Smooth muscle cell (in vitro differentiated cells): Measurements from ENCODE around the gene ACACB. TPM values are rescaled to one million over a fixed set of nuclear protein-coding genes. Genes with fewer than 3 reads are reported as not detected.

Experiments used
- DNase-seq: peaks from one replicate; lab custom pipeline; 2025; ENCODE audit not compliant: unreplicated experiment; lab: John Stamatoyannopoulos, UW
- H2AFZ ChIP-seq: fragments of 200-600 bp; sonication (generic); 2 replicates; pipeline ENCODE4 v1.6.0; 2016; ENCODE audit warnings: antibody characterized with exemption, low read depth, mild to moderate bottlenecking
- H3F3A ChIP-seq: fragments of 200-600 bp; sonication (generic); 2 replicates; pipeline ENCODE4 v1.6.0; 2017; ENCODE audit warnings: antibody characterized with exemption, low read depth
- H3K27ac ChIP-seq: fragments of 200-600 bp; sonication (generic); 2 replicates; pipeline ENCODE4 v1.5.1; 2016; ENCODE audit warnings: low read depth, mild to moderate bottlenecking
- H3K27me3 ChIP-seq: fragments of 200-600 bp; sonication (generic); 2 replicates; pipeline ENCODE4 v1.6.1; 2016; ENCODE audit warnings: low read depth, mild to moderate bottlenecking
- H3K36me3 ChIP-seq: fragments of 200-600 bp; sonication (generic); 2 replicates; pipeline ENCODE4 v1.5.1; 2016; ENCODE audit warnings: low read depth
- H3K4me1 ChIP-seq: fragments of 200-600 bp; sonication (generic); 2 replicates; pipeline ENCODE4 v1.5.1; 2016; ENCODE audit warnings: low read depth
- H3K4me2 ChIP-seq: fragments of 200-600 bp; sonication (generic); 2 replicates; pipeline ENCODE4 v1.6.0; 2016; ENCODE audit warnings: mild to moderate bottlenecking
- H3K4me3 ChIP-seq: fragments of 200-600 bp; sonication (generic); 2 replicates; pipeline ENCODE4 v1.5.1; 2016; ENCODE audit warnings: mild to moderate bottlenecking
- H3K79me2 ChIP-seq: fragments of 200-600 bp; sonication (generic); 2 replicates; pipeline ENCODE4 v1.6.0; 2016; ENCODE audit warnings: low read depth, mild to moderate bottlenecking
- H3K9ac ChIP-seq: fragments of 200-600 bp; sonication (generic); 2 replicates; pipeline ENCODE4 v1.6.0; 2016; ENCODE audit warnings: low read depth
- H3K9me3 ChIP-seq: fragments of 200-600 bp; sonication (generic); replicated peaks from 2 replicates; pipeline ENCODE4 v1.5.1; 2016; ENCODE audit warnings: low read depth
- H4K20me1 ChIP-seq: fragments of 200-600 bp; sonication (generic); 2 replicates; pipeline ENCODE4 v1.6.0; 2016; ENCODE audit warnings: low read depth
- WGBS: methylation state at CpG from one replicate; pipeline ENCODE4 v1.1.7; 2016; ENCODE audit warnings: low lambda C conversion rate; 5-methylcytosine and 5-hydroxymethylcytosine counted together
- polyA plus RNA-seq: library from polyadenylated mRNA; unstranded; fragments of >200 nt; fragmentation: Nextera tagmentation; extraction: Ambion mirVana; gene quantifications from 2 replicates; pipeline ENCODE4 v1.2.1, GENCODE V29; 2016
- total RNA-seq: library from RNA; depleted of rRNA; stranded (reverse); fragments of >200 nt; gene quantifications from 2 replicates; pipeline ENCODE4 v1.2.3, GENCODE V29; 2014
- TF ChIP-seq, protein P1 (sequence below): fragments of 200-600 bp; sonication (generic); IDR thresholded peaks from 2 replicates; pipeline ENCODE4 v1.5.1; 2017; ENCODE audit warnings: borderline replicate concordance, mild to moderate bottlenecking, antibody characterized with exemption; ENCODE audit not compliant: insufficient read depth, poor library complexity, severe bottlenecking

The ACACB gene
- total and polyA plus RNA-seq, 2 experiments from 2014 or later = 0.58 to 2.0 TPM

DNA sequence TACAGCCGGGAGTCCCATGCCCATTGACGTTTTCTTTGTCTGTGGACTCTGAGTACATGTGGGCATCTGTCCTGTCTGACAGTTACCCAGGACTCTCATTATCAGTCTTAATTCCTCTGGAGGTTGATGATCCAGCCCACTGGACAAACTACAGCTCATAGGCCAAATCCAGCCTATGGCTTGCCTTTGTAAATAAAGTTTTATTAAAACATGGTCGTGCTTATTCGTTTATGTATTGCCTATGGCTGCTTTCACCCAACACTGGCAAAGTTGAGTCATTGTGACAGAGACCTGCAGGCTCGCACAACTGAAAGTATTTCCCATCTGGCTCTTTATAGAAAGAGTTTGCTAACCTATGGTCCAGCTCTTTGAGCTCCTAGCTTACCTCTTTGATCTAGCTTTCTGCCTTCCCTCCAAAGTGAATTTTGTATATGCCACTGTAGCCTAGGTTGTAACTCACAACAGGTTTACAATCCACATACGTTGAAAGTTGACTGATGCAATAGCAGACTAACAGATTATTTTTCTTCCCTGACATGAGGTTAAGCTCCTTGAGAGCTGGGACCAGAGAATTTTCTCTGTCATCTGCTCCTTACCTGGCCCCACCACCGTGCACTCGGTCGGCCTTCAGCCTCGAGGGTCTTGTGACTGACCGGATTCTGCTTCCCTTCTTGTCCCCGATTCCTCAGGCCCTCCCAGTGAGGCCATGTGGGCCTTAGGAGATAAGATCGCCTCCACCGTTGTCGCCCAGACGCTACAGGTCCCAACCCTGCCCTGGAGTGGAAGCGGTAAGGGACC is 57.3 kb downstream of the ACACB start:
- TF ChIP-seq, protein P1, sequence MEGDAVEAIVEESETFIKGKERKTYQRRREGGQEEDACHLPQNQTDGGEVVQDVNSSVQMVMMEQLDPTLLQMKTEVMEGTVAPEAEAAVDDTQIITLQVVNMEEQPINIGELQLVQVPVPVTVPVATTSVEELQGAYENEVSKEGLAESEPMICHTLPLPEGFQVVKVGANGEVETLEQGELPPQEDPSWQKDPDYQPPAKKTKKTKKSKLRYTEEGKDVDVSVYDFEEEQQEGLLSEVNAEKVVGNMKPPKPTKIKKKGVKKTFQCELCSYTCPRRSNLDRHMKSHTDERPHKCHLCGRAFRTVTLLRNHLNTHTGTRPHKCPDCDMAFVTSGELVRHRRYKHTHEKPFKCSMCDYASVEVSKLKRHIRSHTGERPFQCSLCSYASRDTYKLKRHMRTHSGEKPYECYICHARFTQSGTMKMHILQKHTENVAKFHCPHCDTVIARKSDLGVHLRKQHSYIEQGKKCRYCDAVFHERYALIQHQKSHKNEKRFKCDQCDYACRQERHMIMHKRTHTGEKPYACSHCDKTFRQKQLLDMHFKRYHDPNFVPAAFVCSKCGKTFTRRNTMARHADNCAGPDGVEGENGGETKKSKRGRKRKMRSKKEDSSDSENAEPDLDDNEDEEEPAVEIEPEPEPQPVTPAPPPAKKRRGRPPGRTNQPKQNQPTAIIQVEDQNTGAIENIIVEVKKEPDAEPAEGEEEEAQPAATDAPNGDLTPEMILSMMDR = no peak
- Histone ChIP-seq H3K27me3 (no peaks in the 10 kb centered on the region), H3K36me3 (peaks cover 4% of the 10 kb centered on the region), H3K27ac (no peak overlapping the region), H3K79me2 (no peaks in the 10 kb centered on the region), H3K9me3 (no peaks in the 10 kb centered on the region), H4K20me1 (no peaks in the 10 kb centered on the region), H2AFZ (no peak overlapping the region), H3F3A (no peaks in the 10 kb centered on the region), H3K9ac (no peak overlapping the region), H3K4me2 (no peak overlapping the region), H3K4me1 (no peaks in the 10 kb centered on the region), H3K4me3 (no peak overlapping the region)
- 96% methylated on average over 17 of the region's 17 CpGs for WGBS
- DNase-seq = no peak

DNA sequence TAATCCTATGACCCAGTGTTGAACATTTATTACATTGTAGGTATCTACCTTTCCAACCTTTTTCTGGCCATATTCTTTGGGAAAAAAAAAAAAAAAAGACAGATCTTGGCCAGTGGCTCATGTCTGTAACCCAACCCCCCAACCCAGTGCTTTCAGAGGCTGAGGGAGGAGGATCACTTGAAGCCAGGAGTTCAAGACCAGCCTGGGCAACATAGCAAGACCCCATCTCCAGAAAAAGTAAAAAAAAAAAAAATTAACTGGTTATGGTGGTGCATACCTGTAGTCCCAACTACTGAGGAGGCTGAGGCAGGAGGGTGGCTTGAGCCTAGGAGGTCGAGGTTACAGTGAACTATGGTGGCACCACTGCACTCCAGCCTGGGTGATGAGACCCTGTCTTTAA is 58.1 kb downstream of the ACACB start:
- Histone ChIP-seq H3K4me1 (no peaks in the 10 kb centered on the region), H3K9me3 (no peaks in the 10 kb centered on the region), H3K27ac (no peak overlapping the region), H3K79me2 (no peaks in the 10 kb centered on the region), H3K36me3 (peaks cover 4% of the 10 kb centered on the region), H4K20me1 (no peaks in the 10 kb centered on the region), H3K4me2 (no peak overlapping the region), H3K4me3 (no peak overlapping the region), H3F3A (no peaks in the 10 kb centered on the region), H2AFZ (no peak overlapping the region), H3K9ac (no peak overlapping the region), H3K27me3 (no peaks in the 10 kb centered on the region)
- WGBS = 100% methylated on average over 1 of the region's 1 CpG
- TF ChIP-seq, protein P1 = no peak
- DNase-seq = no peak

DNA sequence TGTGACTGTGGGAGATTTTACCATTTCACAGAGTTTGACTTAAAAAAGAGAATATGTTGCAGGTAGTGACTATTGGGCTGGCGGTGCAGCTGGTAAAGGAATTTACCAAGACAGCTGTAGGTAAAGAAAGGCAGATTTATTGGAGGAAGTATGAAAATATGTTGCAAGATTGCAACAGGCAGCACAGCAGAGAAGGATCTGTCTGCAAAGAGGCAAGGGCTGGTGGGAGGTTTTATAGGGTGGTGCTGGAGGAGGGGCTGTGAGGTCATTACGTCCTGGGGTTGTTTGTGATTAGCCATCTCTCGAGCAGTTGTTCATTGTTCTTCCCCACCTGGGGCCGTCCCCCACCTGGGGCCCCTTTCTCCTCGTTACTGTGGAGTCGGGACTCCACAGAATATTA is 62.1 kb downstream of the ACACB start:
- WGBS = 80% methylated on average over 6 of the region's 6 CpGs
- no peaks in the 10 kb centered on the region for H3F3A ChIP-seq
- H3K9me3 ChIP-seq = no peaks in the 10 kb centered on the region
- H2AFZ ChIP-seq = no peak overlapping the region
- H3K4me3 ChIP-seq = no peak overlapping the region
- no peak overlapping the region for H3K27ac ChIP-seq
- H3K9ac ChIP-seq = no peak overlapping the region
- no peaks in the 10 kb centered on the region for H3K4me1 ChIP-seq
- no peak for DNase-seq
- H3K4me2 ChIP-seq = no peak overlapping the region
- TF ChIP-seq, protein P1 = no peak
- H4K20me1 ChIP-seq = no peaks in the 10 kb centered on the region
- H3K36me3 ChIP-seq = peaks cover 4% of the 10 kb centered on the region
- no peaks in the 10 kb centered on the region for H3K27me3 ChIP-seq
- H3K79me2 ChIP-seq = no peaks in the 10 kb centered on the region

DNA sequence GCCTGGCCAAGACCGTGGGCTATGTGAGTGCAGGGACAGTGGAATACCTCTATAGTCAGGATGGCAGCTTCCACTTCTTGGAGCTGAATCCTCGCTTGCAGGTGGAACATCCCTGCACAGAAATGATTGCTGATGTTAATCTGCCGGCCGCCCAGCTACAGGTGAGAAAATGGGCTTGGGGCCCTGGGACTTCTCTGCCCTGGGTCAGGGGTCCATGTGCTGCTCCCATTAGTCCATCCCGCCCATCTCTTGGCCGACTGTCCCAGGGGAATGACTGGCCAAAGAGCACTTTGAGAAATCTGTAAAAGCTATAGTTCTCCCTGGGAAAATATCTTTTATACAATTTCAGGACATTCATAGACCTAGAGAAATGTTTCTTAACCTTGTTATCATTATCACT is 63.5 kb downstream of the ACACB start:
- Histone ChIP-seq H3K36me3 (peaks cover 4% of the 10 kb centered on the region), H3K27ac (no peak overlapping the region), H2AFZ (no peak overlapping the region), H3K9me3 (no peaks in the 10 kb centered on the region), H3K79me2 (no peaks in the 10 kb centered on the region), H3K4me3 (no peak overlapping the region), H3K4me1 (no peaks in the 10 kb centered on the region), H3K27me3 (no peaks in the 10 kb centered on the region), H3F3A (no peaks in the 10 kb centered on the region), H4K20me1 (no peaks in the 10 kb centered on the region), H3K9ac (no peak overlapping the region), H3K4me2 (no peak overlapping the region)
- TF ChIP-seq, protein P1 = no peak
- WGBS = 93% methylated on average over 6 of the region's 6 CpGs
- no peak for DNase-seq
